ENCODE measurements around the gene FOXE1. TPM values are rescaled to one million over a fixed set of nuclear protein-coding genes. Genes with fewer than 3 reads are reported as not detected.

Gene FOXE1
- total RNA-seq = not detected in 2 replicates

GRCh38 chr9:97853056-97853843, at the start of gene FOXE1:
FOXE1 (plus strand) TSS chr9:97853226; CDS start chr9:97853915, 689 bp downstream.

Other genes with a start within 250 kb of the FOXE1 start
- 7.6 and 12.0 TPM in 2 replicates for gene TSTD2, start 219.9 kb upstream of the FOXE1 start, total RNA-seq
- 16.4 and 22.7 TPM in 2 replicates for gene NCBP1, start 219.4 kb upstream of the FOXE1 start, total RNA-seq
- gene XPA, start 155.9 kb upstream of the FOXE1 start, total RNA-seq = 1.6 and 2.7 TPM in 2 replicates
- gene TRMO, start 69.3 kb downstream of the FOXE1 start, total RNA-seq = 10.0 and 22.9 TPM in 2 replicates
- gene HEMGN, start 84.9 kb downstream of the FOXE1 start, total RNA-seq = not detected in 2 replicates
- gene ANP32B, start 130.1 kb downstream of the FOXE1 start, total RNA-seq = 9.9 and 10.0 TPM in 2 replicates
- gene NANS, start 203.5 kb downstream of the FOXE1 start, total RNA-seq = 73.2 and 96.4 TPM in 2 replicates